ENCODE results near the gene FNDC11.

- TF ChIP-seq CTCF (IDR thresholded peaks at IDR 0.05) (no peak), POLR2A (IDR thresholded peaks at IDR 0.05) (no peak)
Measured at GRCh38 chr20:63518351-63518861, 35.6 kb upstream of the FNDC11 start.
